ENCODE results near the gene SMOC2. TPM values are rescaled to one million over a fixed set of nuclear protein-coding genes. Genes with fewer than 3 reads are reported as not detected.
A peak's percentile ranks its signal among the peaks of the same experiment; 100 is the strongest.

Gene SMOC2
- total and polyA plus RNA-seq, 2 donors from 2014 or later, result 6.5 to 13.1 TPM

DNA sequence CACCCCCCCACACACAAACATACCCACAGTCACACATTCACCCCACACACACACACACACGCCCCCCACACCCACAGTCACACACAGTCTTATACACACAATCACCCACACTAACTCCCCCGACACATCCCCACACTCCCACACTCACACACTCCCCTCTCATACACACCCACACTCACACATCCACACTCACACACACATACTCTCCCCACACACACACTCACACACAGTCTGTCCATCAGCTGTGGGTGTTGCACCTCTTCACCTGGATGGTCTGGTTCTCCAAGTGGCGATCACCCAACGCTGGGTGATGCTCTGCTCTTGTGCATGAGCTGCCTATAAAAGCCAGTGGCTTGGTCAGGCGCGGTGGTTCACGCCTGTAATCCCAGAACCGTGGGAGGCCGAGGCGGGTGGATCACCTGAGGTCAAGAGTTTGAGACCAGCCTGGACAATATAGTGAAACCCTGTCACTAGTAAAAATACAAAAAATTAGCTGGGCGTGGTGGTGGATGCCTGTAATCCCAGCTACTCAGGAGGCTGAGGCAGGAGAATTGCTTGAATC is 158.9 kb downstream of the SMOC2 start:
- H3K4me1 ChIP-seq (ENCODE audit: control insufficient read depth in 2 of 3, insufficient read depth in 2 of 3, low read depth in 1 of 3, low read length in 3 of 3), result no peaks in the 10 kb centered on the region
- TF ChIP-seq, protein P1, sequence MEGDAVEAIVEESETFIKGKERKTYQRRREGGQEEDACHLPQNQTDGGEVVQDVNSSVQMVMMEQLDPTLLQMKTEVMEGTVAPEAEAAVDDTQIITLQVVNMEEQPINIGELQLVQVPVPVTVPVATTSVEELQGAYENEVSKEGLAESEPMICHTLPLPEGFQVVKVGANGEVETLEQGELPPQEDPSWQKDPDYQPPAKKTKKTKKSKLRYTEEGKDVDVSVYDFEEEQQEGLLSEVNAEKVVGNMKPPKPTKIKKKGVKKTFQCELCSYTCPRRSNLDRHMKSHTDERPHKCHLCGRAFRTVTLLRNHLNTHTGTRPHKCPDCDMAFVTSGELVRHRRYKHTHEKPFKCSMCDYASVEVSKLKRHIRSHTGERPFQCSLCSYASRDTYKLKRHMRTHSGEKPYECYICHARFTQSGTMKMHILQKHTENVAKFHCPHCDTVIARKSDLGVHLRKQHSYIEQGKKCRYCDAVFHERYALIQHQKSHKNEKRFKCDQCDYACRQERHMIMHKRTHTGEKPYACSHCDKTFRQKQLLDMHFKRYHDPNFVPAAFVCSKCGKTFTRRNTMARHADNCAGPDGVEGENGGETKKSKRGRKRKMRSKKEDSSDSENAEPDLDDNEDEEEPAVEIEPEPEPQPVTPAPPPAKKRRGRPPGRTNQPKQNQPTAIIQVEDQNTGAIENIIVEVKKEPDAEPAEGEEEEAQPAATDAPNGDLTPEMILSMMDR (IDR thresholded peaks at IDR 0.05; ENCODE audit: borderline replicate concordance, extremely low read depth, insufficient read depth), result no peak

GRCh38 chr6:168600381-168600780 is 159.4 kb downstream of the SMOC2 start:
- Histone ChIP-seq H3K9ac (ENCODE audit: low read length in 3 of 3) (no peak overlapping the region), H3K4me3 (ENCODE audit: low read length in 3 of 3) (no peak overlapping the region), H3K27me3 (ENCODE audit: control insufficient read depth, insufficient read depth, low read length) (no peaks in the 10 kb centered on the region), H3K9me3 (ENCODE audit: control insufficient read depth in 2 of 3, insufficient read depth in 1 of 3, low read length in 3 of 3) (no peaks in the 10 kb centered on the region), H3K4me1 (ENCODE audit: control insufficient read depth in 2 of 3, insufficient read depth in 2 of 3, low read depth in 1 of 3, low read length in 3 of 3) (no peaks in the 10 kb centered on the region), H3K27ac (ENCODE audit: low read depth in 2 of 2, low read length in 2 of 2) (no peak overlapping the region), H3K36me3 (ENCODE audit: control insufficient read depth in 2 of 3, insufficient read depth in 3 of 3, low read length in 3 of 3) (peaks cover 0 to 3% (median 0%) of the 10 kb centered on the region in 3 donors)
- TF ChIP-seq, protein P1 (IDR thresholded peaks at IDR 0.05; ENCODE audit: borderline replicate concordance, extremely low read depth, insufficient read depth), result no peak
- intact Hi-C loops (cut with DNase I), result no loop called here
- FAIRE-seq, result no peak
- DNase-seq, result peak in 1 of 5 donors; percentile 7

More for the DNA sequence above, 158.9 kb downstream of the SMOC2 start:
- FAIRE-seq, result no peak
- Histone ChIP-seq H3K9me3 (ENCODE audit: control insufficient read depth in 2 of 3, insufficient read depth in 1 of 3, low read length in 3 of 3) (no peaks in the 10 kb centered on the region), H3K27ac (ENCODE audit: low read depth in 2 of 2, low read length in 2 of 2) (no peak overlapping the region), H3K27me3 (ENCODE audit: control insufficient read depth, insufficient read depth, low read length) (no peaks in the 10 kb centered on the region), H3K36me3 (ENCODE audit: control insufficient read depth in 2 of 3, insufficient read depth in 3 of 3, low read length in 3 of 3) (peaks cover 0 to 3% (median 0%) of the 10 kb centered on the region in 3 donors), H3K9ac (ENCODE audit: low read length in 3 of 3) (no peak overlapping the region), H3K4me3 (ENCODE audit: low read length in 3 of 3) (no peak overlapping the region)
- intact Hi-C loops (cut with DNase I), result no loop called here
- peak in 1 of 5 donors; percentile 30 for DNase-seq

- no peak overlapping the region for H3K27ac ChIP-seq (ENCODE audit: low read depth in 2 of 2, low read length in 2 of 2)
- intact Hi-C loops (cut with DNase I), result no loop called here
- H3K9ac ChIP-seq (ENCODE audit: low read length in 3 of 3), result no peak overlapping the region
- DNase-seq, result peak in 1 of 5 donors; percentile 30
- peaks cover 0 to 3% (median 0%) of the 10 kb centered on the region in 3 donors for H3K36me3 ChIP-seq (ENCODE audit: control insufficient read depth in 2 of 3, insufficient read depth in 3 of 3, low read length in 3 of 3)
- no peak overlapping the region for H3K4me3 ChIP-seq (ENCODE audit: low read length in 3 of 3)
- H3K27me3 ChIP-seq (ENCODE audit: control insufficient read depth, insufficient read depth, low read length), result no peaks in the 10 kb centered on the region
- TF ChIP-seq, protein P1 (IDR thresholded peaks at IDR 0.05; ENCODE audit: borderline replicate concordance, extremely low read depth, insufficient read depth), result no peak
- no peak for FAIRE-seq
- no peaks in the 10 kb centered on the region for H3K4me1 ChIP-seq (ENCODE audit: control insufficient read depth in 2 of 3, insufficient read depth in 2 of 3, low read depth in 1 of 3, low read length in 3 of 3)
- no peaks in the 10 kb centered on the region for H3K9me3 ChIP-seq (ENCODE audit: control insufficient read depth in 2 of 3, insufficient read depth in 1 of 3, low read length in 3 of 3)
Observed at GRCh38 chr6:168601111-168601510, 160.1 kb downstream of the SMOC2 start.

- Histone ChIP-seq H3K4me1 (ENCODE audit: control insufficient read depth in 2 of 3, insufficient read depth in 2 of 3, low read depth in 1 of 3, low read length in 3 of 3) (no peaks in the 10 kb centered on the region), H3K9me3 (ENCODE audit: control insufficient read depth in 2 of 3, insufficient read depth in 1 of 3, low read length in 3 of 3) (no peaks in the 10 kb centered on the region), H3K4me3 (ENCODE audit: low read length in 3 of 3) (no peak overlapping the region), H3K9ac (ENCODE audit: low read length in 3 of 3) (no peak overlapping the region), H3K27me3 (ENCODE audit: control insufficient read depth, insufficient read depth, low read length) (no peaks in the 10 kb centered on the region), H3K27ac (ENCODE audit: low read depth in 2 of 2, low read length in 2 of 2) (no peak overlapping the region), H3K36me3 (ENCODE audit: control insufficient read depth in 2 of 3, insufficient read depth in 3 of 3, low read length in 3 of 3) (peaks cover 0 to 3% (median 0%) of the 10 kb centered on the region in 3 donors)
- peak in 1 of 5 donors; percentile 18 for DNase-seq
- TF ChIP-seq, protein P1 (IDR thresholded peaks at IDR 0.05; ENCODE audit: borderline replicate concordance, extremely low read depth, insufficient read depth), result no peak
- FAIRE-seq, result no peak
- intact Hi-C loops (cut with DNase I), result no loop called here
Observed at GRCh38 chr6:168601546-168601945, 160.6 kb downstream of the SMOC2 start.
